ENCODE results near the gene GCNT4. TPM values are rescaled to one million over a fixed set of nuclear protein-coding genes. Genes with fewer than 3 reads are reported as not detected.

GCNT4 gene
- total RNA-seq, 1 experiment from 2014 or later = 4.1 TPM

- peaks cover 7% of the 10 kb centered on the region for H3K36me3 ChIP-seq (replicated peaks; ENCODE audit: control insufficient read depth, insufficient read depth, low read length)
- H3K4me3 ChIP-seq (ENCODE audit: insufficient read depth, low read depth, low read length) = no peak overlapping the region
- no peak for DNase-seq
- no peaks in the 10 kb centered on the region for H3K27me3 ChIP-seq (ENCODE audit: control insufficient read depth, insufficient read depth, low read length)
Observed at GRCh38 chr5:75044406-75044805, 8.0 kb downstream of the GCNT4 start.

- no peaks in the 10 kb centered on the region for H3K27me3 ChIP-seq (ENCODE audit: control insufficient read depth, insufficient read depth, low read length)
- peaks cover 7% of the 10 kb centered on the region for H3K36me3 ChIP-seq (replicated peaks; ENCODE audit: control insufficient read depth, insufficient read depth, low read length)
- H3K4me3 ChIP-seq (ENCODE audit: insufficient read depth, low read depth, low read length) = no peak overlapping the region
- no peak for DNase-seq
Observed at GRCh38 chr5:75043633-75044264, 8.6 kb downstream of the GCNT4 start.

- DNase-seq = no peak
- H3K36me3 ChIP-seq (replicated peaks; ENCODE audit: control insufficient read depth, insufficient read depth, low read length) = peaks cover 7% of the 10 kb centered on the region
- no peak overlapping the region for H3K4me3 ChIP-seq (ENCODE audit: insufficient read depth, low read depth, low read length)
- no peaks in the 10 kb centered on the region for H3K27me3 ChIP-seq (ENCODE audit: control insufficient read depth, insufficient read depth, low read length)
Observed at GRCh38 chr5:75042522-75042921, 9.8 kb downstream of the GCNT4 start.

GRCh38 chr5:75040973-75041372 lies 11.4 kb downstream of the GCNT4 start:
- no peak overlapping the region for H3K4me3 ChIP-seq (ENCODE audit: insufficient read depth, low read depth, low read length)
- H3K27me3 ChIP-seq (ENCODE audit: control insufficient read depth, insufficient read depth, low read length) = no peaks in the 10 kb centered on the region
- DNase-seq = no peak
- H3K36me3 ChIP-seq (replicated peaks; ENCODE audit: control insufficient read depth, insufficient read depth, low read length) = peaks cover 4% of the 10 kb centered on the region

DNA sequence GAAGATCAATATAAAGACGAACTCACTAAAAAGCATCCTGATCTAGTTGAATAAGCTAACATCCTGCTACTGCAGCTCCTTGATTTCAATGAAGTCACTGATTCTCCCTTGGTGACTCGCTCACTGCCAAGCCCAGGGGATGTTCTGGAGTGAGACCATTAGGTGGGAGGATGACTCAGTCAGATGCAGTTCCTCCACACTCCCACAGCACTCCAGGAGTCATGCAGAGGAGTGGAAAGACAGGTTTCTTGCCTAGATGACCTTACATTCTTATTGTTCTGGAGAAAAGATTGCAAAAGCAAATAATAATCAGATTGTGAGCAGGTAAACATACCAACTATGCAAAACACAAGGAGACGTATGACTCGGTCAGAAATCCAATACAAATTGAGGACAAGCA lies 15.3 kb downstream of the GCNT4 start:
- DNase-seq = no peak
- no peak overlapping the region for H3K4me3 ChIP-seq (ENCODE audit: insufficient read depth, low read depth, low read length)
- H3K27me3 ChIP-seq (ENCODE audit: control insufficient read depth, insufficient read depth, low read length) = no peaks in the 10 kb centered on the region
- no peaks in the 10 kb centered on the region; the same call in 1 of the 2 replicates for H3K36me3 ChIP-seq (replicated peaks; ENCODE audit: control insufficient read depth, insufficient read depth, low read length)

DNA sequence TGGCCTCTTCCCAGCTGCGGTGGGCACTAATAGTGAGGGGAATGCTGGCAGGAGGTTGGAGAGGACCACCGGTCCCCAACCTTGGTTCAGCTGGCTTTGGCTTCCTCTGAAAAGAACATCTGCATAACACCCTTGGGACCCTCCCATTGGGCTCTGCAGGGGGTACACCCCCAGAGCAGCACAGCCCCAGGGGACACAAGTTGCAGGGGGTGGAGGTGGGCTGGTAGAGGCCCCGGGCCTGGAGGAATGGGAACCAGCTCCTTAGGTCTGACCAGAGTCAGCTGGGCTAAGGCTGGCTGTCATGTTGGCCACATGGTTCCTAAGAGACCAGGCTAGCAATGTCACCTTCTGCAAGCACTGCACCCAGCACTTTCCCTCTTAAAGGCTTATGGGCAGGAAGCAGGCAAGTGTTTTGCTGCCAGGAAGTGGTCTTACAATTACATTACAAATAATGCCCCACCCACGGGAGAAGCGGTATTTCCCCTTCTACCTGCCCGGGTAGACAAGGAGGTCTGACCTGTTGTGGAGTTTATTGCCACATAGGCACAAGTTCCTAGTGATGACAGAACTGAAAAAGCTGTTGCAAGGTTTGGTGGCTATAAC lies 18.1 kb downstream of the GCNT4 start:
- no peaks in the 10 kb centered on the region; the same call in 1 of the 2 replicates for H3K36me3 ChIP-seq (replicated peaks; ENCODE audit: control insufficient read depth, insufficient read depth, low read length)
- no peak for DNase-seq
- no peaks in the 10 kb centered on the region for H3K27me3 ChIP-seq (ENCODE audit: control insufficient read depth, insufficient read depth, low read length)
- H3K4me3 ChIP-seq (ENCODE audit: insufficient read depth, low read depth, low read length) = no peak overlapping the region

DNA sequence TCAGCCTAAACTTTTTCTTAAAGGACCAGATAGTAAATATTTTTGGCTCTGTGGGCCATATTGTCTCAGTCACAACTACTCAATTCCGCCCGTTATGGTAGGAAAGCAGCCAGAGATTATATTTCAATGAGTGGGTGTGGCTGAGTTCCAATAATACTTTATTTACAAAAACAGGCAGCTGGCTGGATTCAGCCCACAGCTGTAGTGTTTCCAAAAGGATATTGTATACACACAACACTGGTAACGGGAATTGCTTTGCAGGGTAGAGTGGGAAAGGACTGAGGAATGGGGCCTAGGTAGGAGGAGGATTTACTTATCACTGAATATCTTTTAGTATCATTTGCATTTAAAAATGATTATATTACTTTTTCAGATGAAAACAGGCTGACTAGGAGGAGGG lies 21.0 kb downstream of the GCNT4 start:
- Histone ChIP-seq H3K27me3 (ENCODE audit: control insufficient read depth, insufficient read depth, low read length) (no peaks in the 10 kb centered on the region), H3K4me3 (ENCODE audit: insufficient read depth, low read depth, low read length) (no peak overlapping the region), H3K36me3 (replicated peaks; ENCODE audit: control insufficient read depth, insufficient read depth, low read length) (no peaks in the 10 kb centered on the region)
- DNase-seq = no peak

- Histone ChIP-seq H3K36me3 (replicated peaks; ENCODE audit: control insufficient read depth, insufficient read depth, low read length) (no peaks in the 10 kb centered on the region), H3K27me3 (ENCODE audit: control insufficient read depth, insufficient read depth, low read length) (no peaks in the 10 kb centered on the region), H3K4me3 (ENCODE audit: insufficient read depth, low read depth, low read length) (no peak overlapping the region)
- no peak for DNase-seq
Observed at GRCh38 chr5:75028090-75028489, 24.3 kb downstream of the GCNT4 start.

DNA sequence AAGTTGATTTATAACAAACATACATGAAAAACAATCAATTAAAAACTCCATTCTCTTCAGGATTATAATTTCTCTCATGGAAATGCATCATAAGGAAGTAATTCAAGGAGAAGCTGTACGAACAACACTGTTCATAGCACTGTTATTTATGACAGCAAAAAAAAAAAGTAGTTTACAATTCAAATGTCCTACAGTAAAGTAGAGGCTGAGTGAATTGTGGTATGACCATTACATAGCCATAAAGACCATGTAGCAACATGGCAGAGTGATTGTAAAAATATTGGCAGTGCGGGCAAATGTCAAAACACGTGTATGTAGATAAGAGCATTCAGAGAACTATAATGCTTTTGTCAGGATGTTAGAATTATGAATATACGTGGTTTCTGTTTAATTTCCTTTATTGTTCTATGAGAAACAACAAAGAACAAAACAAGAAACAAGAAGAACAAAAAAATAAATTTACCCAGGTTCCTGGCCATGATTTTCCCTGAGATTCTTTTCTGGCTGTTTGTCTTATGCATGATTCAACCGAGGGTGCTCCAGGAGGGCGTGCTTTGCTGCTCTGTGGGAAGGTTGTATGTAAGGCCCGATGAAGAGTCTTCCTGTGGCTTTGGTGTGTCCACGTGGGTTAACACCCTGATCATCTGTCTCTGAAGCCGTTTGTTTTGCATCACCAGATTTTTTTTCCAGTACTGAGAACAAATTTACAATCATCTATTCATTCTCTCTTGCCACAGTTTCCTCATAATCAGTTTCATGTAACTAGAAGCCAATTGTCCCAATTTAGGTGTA lies 28.8 kb downstream of the GCNT4 start:
- DNase-seq = no peak
- Histone ChIP-seq H3K4me3 (ENCODE audit: insufficient read depth, low read depth, low read length) (no peak overlapping the region), H3K27me3 (ENCODE audit: control insufficient read depth, insufficient read depth, low read length) (no peaks in the 10 kb centered on the region), H3K36me3 (replicated peaks; ENCODE audit: control insufficient read depth, insufficient read depth, low read length) (no peaks in the 10 kb centered on the region)

DNA sequence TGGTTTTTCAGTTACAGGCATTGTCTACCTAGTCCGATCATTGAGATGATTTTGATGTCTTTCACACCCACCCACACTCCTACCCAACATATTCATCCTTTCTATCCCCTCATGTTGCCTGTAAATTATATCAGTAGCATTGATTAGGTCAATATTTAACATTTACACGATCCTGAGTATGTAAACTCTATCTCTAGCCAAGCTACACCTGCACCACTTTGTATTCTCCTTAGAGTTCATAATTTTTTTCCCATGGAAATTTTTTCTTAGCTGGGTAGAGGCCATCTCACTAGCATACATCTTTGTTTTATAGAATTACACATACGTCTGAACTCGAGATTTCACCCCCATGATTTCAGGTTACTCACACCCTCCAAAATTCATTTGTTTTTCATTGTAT lies 30.6 kb downstream of the GCNT4 start:
- no peak for DNase-seq
- H3K36me3 ChIP-seq (replicated peaks; ENCODE audit: control insufficient read depth, insufficient read depth, low read length) = no peaks in the 10 kb centered on the region
- no peaks in the 10 kb centered on the region for H3K27me3 ChIP-seq (ENCODE audit: control insufficient read depth, insufficient read depth, low read length)
- no peak overlapping the region for H3K4me3 ChIP-seq (ENCODE audit: insufficient read depth, low read depth, low read length)

- H3K4me3 ChIP-seq (ENCODE audit: insufficient read depth, low read depth, low read length) = no peak overlapping the region
- no peaks in the 10 kb centered on the region for H3K36me3 ChIP-seq (replicated peaks; ENCODE audit: control insufficient read depth, insufficient read depth, low read length)
- DNase-seq = no peak
- H3K27me3 ChIP-seq (ENCODE audit: control insufficient read depth, insufficient read depth, low read length) = no peaks in the 10 kb centered on the region
Observed at GRCh38 chr5:75021219-75021618, 31.1 kb downstream of the GCNT4 start.

DNA sequence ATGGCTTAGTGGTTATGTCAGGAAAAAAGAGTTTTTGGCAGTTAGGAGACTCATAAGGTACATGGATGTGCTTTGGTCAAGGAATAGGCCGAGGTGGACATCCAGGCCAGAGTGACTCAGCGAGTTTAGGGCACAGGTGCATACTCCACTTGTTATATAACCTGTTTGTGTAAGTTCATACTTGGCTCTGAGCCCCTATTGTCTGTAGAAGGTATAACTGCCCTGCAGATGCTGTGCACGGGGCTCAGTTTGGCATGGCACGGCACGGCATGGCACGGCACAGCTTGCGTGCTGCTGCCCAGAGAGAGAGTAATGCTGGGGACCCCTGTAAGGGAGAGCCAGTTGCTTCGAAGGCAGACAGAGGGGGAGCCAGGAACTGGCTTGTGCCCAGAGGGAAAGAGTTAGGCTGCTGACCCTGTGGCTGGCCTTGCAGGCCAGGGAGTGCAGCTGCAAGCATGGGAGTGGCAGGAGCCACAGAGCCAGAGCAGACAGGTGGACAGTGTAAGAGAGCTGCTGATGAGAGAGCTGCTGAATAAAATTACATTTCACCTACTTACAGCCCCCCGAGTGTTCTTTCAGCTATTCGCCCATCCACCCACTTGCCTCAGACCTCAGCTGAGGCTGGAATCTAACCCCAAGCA lies 32.2 kb downstream of the GCNT4 start:
- Histone ChIP-seq H3K36me3 (replicated peaks; ENCODE audit: control insufficient read depth, insufficient read depth, low read length) (no peaks in the 10 kb centered on the region), H3K27me3 (ENCODE audit: control insufficient read depth, insufficient read depth, low read length) (no peaks in the 10 kb centered on the region), H3K4me3 (ENCODE audit: insufficient read depth, low read depth, low read length) (no peak overlapping the region)
- DNase-seq = no peak

GRCh38 chr5:75018805-75019587 lies 33.4 kb downstream of the GCNT4 start:
- no peak overlapping the region for H3K4me3 ChIP-seq (ENCODE audit: insufficient read depth, low read depth, low read length)
- H3K36me3 ChIP-seq (replicated peaks; ENCODE audit: control insufficient read depth, insufficient read depth, low read length) = no peaks in the 10 kb centered on the region
- no peak for DNase-seq
- H3K27me3 ChIP-seq (ENCODE audit: control insufficient read depth, insufficient read depth, low read length) = no peaks in the 10 kb centered on the region

DNA sequence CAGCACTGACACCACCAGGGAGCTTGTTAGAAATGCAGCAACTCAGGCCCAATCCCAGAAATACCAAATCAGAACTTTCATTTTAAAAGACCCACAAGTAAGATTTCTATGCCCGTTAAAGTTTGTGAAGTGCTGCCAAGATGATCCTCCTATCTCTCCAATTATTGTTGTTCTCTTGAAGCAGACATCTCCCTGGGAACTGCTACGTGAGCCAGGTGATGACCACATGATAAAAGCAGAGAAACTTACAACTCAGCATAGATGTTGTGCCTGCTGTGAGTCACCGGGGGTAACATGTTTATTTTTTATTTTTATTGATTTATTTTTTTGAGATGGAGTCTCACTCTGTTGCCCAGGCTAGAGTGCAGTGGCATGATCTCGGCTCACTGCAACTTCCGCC lies 34.4 kb downstream of the GCNT4 start:
- Histone ChIP-seq H3K36me3 (replicated peaks; ENCODE audit: control insufficient read depth, insufficient read depth, low read length) (no peaks in the 10 kb centered on the region), H3K27me3 (ENCODE audit: control insufficient read depth, insufficient read depth, low read length) (no peaks in the 10 kb centered on the region), H3K4me3 (ENCODE audit: insufficient read depth, low read depth, low read length) (no peak overlapping the region)
- no peak for DNase-seq

Data from H7 (cell line).